Trophoblast cell (in vitro differentiated cells and primary cell): ENCODE data around the gene PHC3. TPM values are rescaled to one million over a fixed set of nuclear protein-coding genes. Genes with fewer than 3 reads are reported as not detected.
A peak's percentile ranks its signal among the peaks of the same experiment; 100 is the strongest.

Experiments used
- DNase-seq, 2 donors: peaks; one replicate each; pipeline ENCODE4 v3.0.0-alpha.2; 2016
- H2AFZ ChIP-seq: 2 replicates; pipeline ENCODE4 v1.6.1; 2013; ENCODE audit warnings: low read length, moderate library complexity, mild to moderate bottlenecking; ENCODE audit not compliant: insufficient read depth, poor library complexity
- H2AK5ac ChIP-seq: 2 replicates; pipeline ENCODE4 v1.6.1; 2013; ENCODE audit warnings: mild to moderate bottlenecking, low read length
- H2BK120ac ChIP-seq: 2 replicates; pipeline ENCODE4 v1.6.1; 2013; ENCODE audit warnings: low read length, mild to moderate bottlenecking, moderate library complexity; ENCODE audit not compliant: insufficient read depth, poor library complexity
- H2BK12ac ChIP-seq: 2 replicates; pipeline ENCODE4 v1.6.1; 2013; ENCODE audit warnings: mild to moderate bottlenecking, low read length, moderate library complexity
- H2BK5ac ChIP-seq: 2 replicates; pipeline ENCODE4 v1.6.1; 2013; ENCODE audit warnings: low read length, low read depth, moderate library complexity, mild to moderate bottlenecking; ENCODE audit not compliant: poor library complexity
- H3K14ac ChIP-seq: 2 replicates; pipeline ENCODE4 v1.6.1; 2013; ENCODE audit warnings: mild to moderate bottlenecking, low read length
- H3K18ac ChIP-seq: 2 replicates; pipeline ENCODE4 v1.6.1; 2013; ENCODE audit warnings: mild to moderate bottlenecking, low read length
- H3K23ac ChIP-seq: 2 replicates; pipeline ENCODE4 v1.6.1; 2013; ENCODE audit warnings: low read length
- H3K27ac ChIP-seq: 2 replicates; pipeline ENCODE4 v1.5.1; 2013; ENCODE audit warnings: low read depth, mild to moderate bottlenecking, inconsistent platforms, low read length, moderate library complexity
- H3K27me3 ChIP-seq: 2 replicates; pipeline ENCODE4 v1.6.1; 2013; ENCODE audit warnings: inconsistent platforms, mild to moderate bottlenecking, low read length, moderate library complexity; ENCODE audit not compliant: insufficient read depth
- H3K36me3 ChIP-seq, 2 experiments: 1 replicate in 1 of 2; 2 replicates in 1 of 2; pipeline ENCODE4 v1.6.1; 2013; ENCODE audit warnings: low read length in 2 of 2, mild to moderate bottlenecking in 2 of 2, moderate library complexity in 1 of 2; ENCODE audit not compliant: insufficient read depth in 2 of 2, control insufficient read depth in 1 of 2
- H3K4ac ChIP-seq: 2 replicates; pipeline ENCODE4 v1.6.1; 2013; ENCODE audit warnings: low read depth, mild to moderate bottlenecking, low read length, moderate library complexity
- H3K4me1 ChIP-seq, 2 experiments: 1 replicate in 1 of 2; 2 replicates in 1 of 2; pipeline ENCODE4 v1.6.1; 2013; ENCODE audit warnings: low read length in 2 of 2, mild to moderate bottlenecking in 2 of 2, moderate library complexity in 1 of 2; ENCODE audit not compliant: insufficient read depth in 2 of 2, control insufficient read depth in 1 of 2
- H3K4me2 ChIP-seq: 2 replicates; pipeline ENCODE4 v1.6.1; 2013; ENCODE audit warnings: inconsistent platforms, mild to moderate bottlenecking, low read length, moderate library complexity
- H3K4me3 ChIP-seq: 2 replicates; pipeline ENCODE4 v1.5.1; 2013; ENCODE audit warnings: mild to moderate bottlenecking, low read depth, low read length, inconsistent platforms
- H3K79me1 ChIP-seq: one replicate; pipeline ENCODE4 v1.6.1; 2013; ENCODE audit warnings: low read length
- H3K79me2 ChIP-seq: 2 replicates; pipeline ENCODE4 v1.6.1; 2013; ENCODE audit warnings: low read length, mild to moderate bottlenecking; ENCODE audit not compliant: control insufficient read depth, insufficient read depth, poor library complexity
- H3K9ac ChIP-seq: 2 replicates; pipeline ENCODE4 v1.6.1; 2013; ENCODE audit warnings: mild to moderate bottlenecking, low read length
- H3K9me3 ChIP-seq: 2 replicates; pipeline ENCODE4 v1.6.1; 2013; ENCODE audit warnings: low read depth, mild to moderate bottlenecking, control low read depth, inconsistent platforms, low read length; ENCODE audit not compliant: insufficient read depth
- H4K12ac ChIP-seq: 2 replicates; pipeline ENCODE4 v1.6.1; 2013; ENCODE audit warnings: low read depth, mild to moderate bottlenecking, low read length, moderate library complexity
- H4K8ac ChIP-seq: 2 replicates; pipeline ENCODE4 v1.6.1; 2013; ENCODE audit warnings: low read depth, mild to moderate bottlenecking, low read length, moderate library complexity
- H4K91ac ChIP-seq: one replicate; pipeline ENCODE4 v1.6.1; 2013; ENCODE audit warnings: low read depth, mild to moderate bottlenecking, low read length, moderate library complexity
- WGBS: extraction: QIAGEN DNeasy Blood & Tissue Kit; methylation state at CpG from one replicate; pipeline ENCODE4 v1.1.7; 2013; ENCODE audit warnings: missing lambda C conversion rate; ENCODE audit not compliant: insufficient read length, insufficient coverage; ENCODE audit errors: extremely low coverage; 5-methylcytosine and 5-hydroxymethylcytosine counted together
- polyA plus RNA-seq: library from polyadenylated mRNA; stranded (reverse); fragments of 200-250 nt; gene quantifications from 2 replicates; pipeline ENCODE4 v1.2.3, GENCODE V29; 2013

Gene PHC3
- 36.3 and 38.5 TPM in 2 replicates for polyA plus RNA-seq

GRCh38 chr3:170180908-170181885 lies at the start of gene PHC3:
Gene PHC3 (minus strand): TSS chr3:170181733. CDS start chr3:170181715, 18 bp downstream.
- H3K9me3 ChIP-seq: no peaks in the 10 kb centered on the region
- peak within 1 kb of the TSS; percentile 90 for H2AK5ac ChIP-seq
- peak within 1 kb of the TSS; percentile 71 for H3K4me2 ChIP-seq
- peak within 1 kb of the TSS; percentile 94 for H3K4ac ChIP-seq
- peak within 1 kb of the TSS; percentile 98 for H3K9ac ChIP-seq
- H3K4me3 ChIP-seq: peak within 1 kb of the TSS; percentile 95
- H3K27me3 ChIP-seq: no peaks in the 10 kb centered on the region
- H2BK12ac ChIP-seq: peak within 1 kb of the TSS; percentile 93
- peak within 1 kb of the TSS; percentile 91 for H2BK5ac ChIP-seq
- peak within 1 kb of the TSS; percentile 88 for H3K14ac ChIP-seq
- peak within 1 kb of the TSS; percentile 88 for H2AFZ ChIP-seq
- H4K91ac ChIP-seq: peak within 1 kb of the TSS; percentile 91
- peak within 1 kb of the TSS; percentile 93 for H2BK120ac ChIP-seq
- DNase-seq: peak; percentile 91 to 95
- H3K79me1 ChIP-seq: peaks cover 7% of the 10 kb centered on the region
- peaks cover 11 to 12% of the 10 kb centered on the region in 2 experiments for H3K36me3 ChIP-seq
- H3K27ac ChIP-seq: peak within 1 kb of the TSS; percentile 41
- H3K18ac ChIP-seq: peak within 1 kb of the TSS; percentile 95
- H3K23ac ChIP-seq: no peak within 1 kb of the TSS
- peaks cover 9% of the 10 kb centered on the region for H3K79me2 ChIP-seq
- peak within 1 kb of the TSS; percentile 94 for H4K12ac ChIP-seq
- peaks cover 3% of the 10 kb centered on the region in 2 experiments for H3K4me1 ChIP-seq
- H4K8ac ChIP-seq: peak within 1 kb of the TSS; percentile 98
- WGBS: no CpG with 5 or more reads among the region's 71 CpGs

GRCh38 chr3:170228093-170228766 lies 46.7 kb upstream of the PHC3 start:
- Histone ChIP-seq H2AK5ac (no peak overlapping the region), H3K79me1 (no peaks in the 10 kb centered on the region), H4K12ac (no peak overlapping the region), H3K79me2 (peaks cover 3% of the 10 kb centered on the region), H3K27me3 (no peaks in the 10 kb centered on the region), H2BK5ac (no peak overlapping the region), H3K9ac (no peak overlapping the region), H3K4me1 (no peaks in the 10 kb centered on the region), H3K14ac (no peak overlapping the region), H3K4me3 (no peak overlapping the region), H3K9me3 (no peaks in the 10 kb centered on the region), H2AFZ (no peak overlapping the region), H3K4me2 (no peak overlapping the region), H4K91ac (no peak overlapping the region), H2BK12ac (no peak overlapping the region), H4K8ac (no peak overlapping the region), H3K36me3 (no peaks in the 10 kb centered on the region), H3K23ac (no peak overlapping the region), H3K18ac (no peak overlapping the region), H3K27ac (no peak overlapping the region), H2BK120ac (no peak overlapping the region), H3K4ac (no peak overlapping the region)
- peak; percentile 54 to 61 for DNase-seq
- WGBS: no CpG with 5 or more reads among the region's 2 CpGs

GRCh38 chr3:170226426-170226960 lies 45.0 kb upstream of the PHC3 start:
- H3K4ac ChIP-seq: no peak overlapping the region
- no peaks in the 10 kb centered on the region for H3K4me1 ChIP-seq
- no peak overlapping the region for H3K4me3 ChIP-seq
- H3K9ac ChIP-seq: no peak overlapping the region
- H3K79me1 ChIP-seq: peaks cover 6% of the 10 kb centered on the region
- H2BK12ac ChIP-seq: no peak overlapping the region
- peaks cover 7% of the 10 kb centered on the region for H3K79me2 ChIP-seq
- no peak overlapping the region for H2BK5ac ChIP-seq
- no peak overlapping the region for H3K14ac ChIP-seq
- H3K18ac ChIP-seq: no peak overlapping the region
- DNase-seq: peak in 1 of 2 donors; percentile 12
- H3K27me3 ChIP-seq: no peaks in the 10 kb centered on the region
- no peak overlapping the region for H2AFZ ChIP-seq
- no peak overlapping the region for H4K91ac ChIP-seq
- H3K27ac ChIP-seq: no peak overlapping the region
- H3K4me2 ChIP-seq: no peak overlapping the region
- no peaks in the 10 kb centered on the region for H3K9me3 ChIP-seq
- WGBS: no CpG with 5 or more reads among the region's 1 CpG
- no peak overlapping the region for H2BK120ac ChIP-seq
- no peak overlapping the region for H4K12ac ChIP-seq
- H3K36me3 ChIP-seq: no peaks in the 10 kb centered on the region
- H2AK5ac ChIP-seq: no peak overlapping the region
- H3K23ac ChIP-seq: no peak overlapping the region
- no peak overlapping the region for H4K8ac ChIP-seq

GRCh38 chr3:170225166-170225565 lies 43.6 kb upstream of the PHC3 start:
- Histone ChIP-seq H4K91ac (no peak overlapping the region), H3K9ac (no peak overlapping the region), H3K23ac (no peak overlapping the region), H2BK120ac (no peak overlapping the region), H2AFZ (no peak overlapping the region), H2AK5ac (no peak overlapping the region), H3K4me1 (no peaks in the 10 kb centered on the region), H4K12ac (no peak overlapping the region), H3K9me3 (no peaks in the 10 kb centered on the region), H3K4ac (no peak overlapping the region), H2BK5ac (no peak overlapping the region), H3K79me2 (peaks cover 7% of the 10 kb centered on the region), H3K4me2 (no peak overlapping the region), H3K27me3 (no peaks in the 10 kb centered on the region), H3K14ac (no peak overlapping the region), H3K36me3 (no peaks in the 10 kb centered on the region), H3K27ac (no peak overlapping the region), H2BK12ac (no peak overlapping the region), H3K4me3 (no peak overlapping the region), H3K18ac (no peak overlapping the region), H3K79me1 (peaks cover 6% of the 10 kb centered on the region), H4K8ac (no peak overlapping the region)
- no CpG with 5 or more reads among the region's 1 CpG for WGBS
- no peak for DNase-seq
